HG03095 (cell line): ENCODE measurements around the gene STARD13.
"Not testable (repeated sequence)": the region's sequence is repeated elsewhere in the genome, so short reads cannot be mapped to it uniquely, and the experiment has no call there.

Experiments
- ATAC-seq: cut with Tn5 transposase; IDR thresholded peaks from one replicate; pipeline ENCODE4 v1.9.1; 2021; ENCODE audit warnings: moderate library complexity; ENCODE audit not compliant: unreplicated experiment

The STARD13 gene

GRCh38 chr13:33181264-33181663 is 104.3 kb downstream of the STARD13 start:
- no peak for ATAC-seq

DNA sequence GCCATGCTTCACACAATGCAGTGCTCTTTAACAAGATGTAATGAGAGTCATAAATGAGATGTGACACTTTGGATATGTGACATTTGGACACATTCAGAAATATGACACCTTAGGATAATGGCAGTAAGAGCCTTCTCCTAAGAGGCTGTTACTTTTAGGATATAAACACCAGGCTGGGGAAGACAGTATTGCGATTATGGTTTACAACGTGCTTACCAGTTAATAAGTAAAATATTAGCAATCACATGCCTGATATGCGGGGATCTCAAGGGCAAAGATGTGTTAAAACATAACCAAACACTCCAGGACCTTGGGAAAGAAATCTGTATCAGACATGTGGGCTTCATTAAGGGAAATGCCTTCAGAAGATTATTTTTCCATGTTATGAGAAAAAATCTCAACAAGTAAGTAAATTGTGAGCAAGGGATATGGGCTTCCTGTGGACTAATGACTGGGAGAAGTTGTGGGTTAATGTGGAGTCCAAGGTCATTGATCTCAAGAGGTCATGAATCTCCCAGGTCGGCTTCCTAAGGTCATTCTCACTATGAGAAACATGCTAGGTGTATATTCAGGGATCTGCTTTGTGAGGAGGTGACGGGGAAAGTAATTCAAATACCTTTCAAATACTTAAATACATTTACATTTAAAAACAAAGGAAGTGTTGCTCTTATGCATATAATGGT is 105.3 kb downstream of the STARD13 start:
- no peak for ATAC-seq

DNA sequence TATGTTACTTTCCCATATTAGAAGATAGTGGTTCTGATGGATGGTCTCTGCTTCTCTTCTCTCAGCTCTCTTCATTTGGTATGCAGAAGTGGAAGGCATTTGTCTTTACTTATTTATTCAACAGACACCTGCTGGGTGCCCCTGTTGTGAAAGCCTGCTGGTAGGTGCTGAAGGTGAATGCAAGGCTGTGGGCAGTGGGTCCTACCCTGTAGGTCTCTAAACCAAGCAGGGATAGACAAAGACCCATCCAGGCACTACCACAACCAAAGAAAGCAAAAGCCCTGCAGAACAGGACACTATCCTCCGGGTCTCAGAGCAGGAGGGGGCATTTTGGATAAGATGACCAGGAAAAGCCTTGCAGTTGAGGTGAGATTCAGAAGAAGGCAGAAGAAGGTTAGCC is 106.1 kb downstream of the STARD13 start:
- no peak for ATAC-seq

GRCh38 chr13:33178209-33178840 is 107.2 kb downstream of the STARD13 start:
- no peak for ATAC-seq

DNA sequence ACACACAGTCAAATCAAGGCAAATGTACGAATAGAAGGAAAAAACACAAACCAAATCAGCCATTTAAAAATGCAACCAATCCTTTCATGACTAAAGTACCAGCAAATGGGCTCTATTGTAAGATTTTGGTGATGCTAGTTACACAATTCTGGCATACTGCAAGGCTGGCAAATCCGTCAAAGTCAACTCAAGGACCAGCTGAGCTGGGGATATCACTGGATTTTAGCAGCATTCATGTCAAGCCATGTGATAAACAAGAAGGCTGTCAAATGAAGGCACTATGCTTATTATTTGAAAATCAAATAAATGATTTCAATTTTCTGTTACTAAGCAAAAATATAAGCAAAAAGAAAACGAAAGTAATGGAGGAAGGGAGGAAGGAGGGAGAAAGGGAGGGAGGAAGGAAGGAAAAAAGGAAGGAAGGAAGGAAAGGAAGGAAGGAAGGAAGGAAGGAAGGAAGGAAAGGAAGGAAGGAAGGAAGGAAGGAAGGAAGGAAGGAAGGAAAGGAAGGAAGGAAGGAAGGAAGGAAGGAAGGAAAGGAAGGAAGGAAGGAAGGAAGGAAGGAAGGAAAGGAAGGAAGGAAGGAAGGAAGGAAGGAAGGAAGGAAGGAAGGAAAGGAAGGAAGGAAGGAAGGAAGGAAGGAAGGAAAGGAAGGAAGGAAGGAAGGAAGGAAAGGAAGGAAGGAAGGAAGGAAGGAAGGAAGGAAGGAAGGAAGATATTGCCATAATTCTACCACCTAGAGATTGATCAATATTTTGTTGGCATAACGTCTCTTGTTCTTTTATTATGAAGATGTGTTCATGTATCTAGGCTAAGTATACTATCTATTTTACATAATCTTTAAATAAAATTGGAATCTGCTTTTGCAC is 108.0 kb downstream of the STARD13 start:
- not testable (repeated sequence) for ATAC-seq

DNA sequence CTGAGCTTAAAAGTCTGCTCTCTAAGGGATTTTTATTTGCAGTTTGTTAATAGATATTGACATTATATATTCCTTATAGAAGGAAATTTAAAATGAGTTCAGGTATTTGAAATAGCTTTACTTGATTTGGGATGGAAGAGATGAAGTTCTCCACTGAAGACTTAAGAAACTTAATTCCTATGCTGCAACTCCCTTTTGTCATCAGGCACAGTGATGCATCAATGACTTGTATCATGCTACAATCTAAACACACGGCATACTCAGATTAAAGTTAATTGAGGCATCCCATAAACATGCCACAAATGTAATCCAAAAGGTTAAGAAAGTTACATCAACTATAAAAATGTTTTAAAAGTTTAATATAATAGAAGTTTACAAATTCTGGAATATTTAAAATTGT is 109.0 kb downstream of the STARD13 start:
- no peak for ATAC-seq

- no peak for ATAC-seq
Observed at GRCh38 chr13:33175991-33176390, 109.6 kb downstream of the STARD13 start.

DNA sequence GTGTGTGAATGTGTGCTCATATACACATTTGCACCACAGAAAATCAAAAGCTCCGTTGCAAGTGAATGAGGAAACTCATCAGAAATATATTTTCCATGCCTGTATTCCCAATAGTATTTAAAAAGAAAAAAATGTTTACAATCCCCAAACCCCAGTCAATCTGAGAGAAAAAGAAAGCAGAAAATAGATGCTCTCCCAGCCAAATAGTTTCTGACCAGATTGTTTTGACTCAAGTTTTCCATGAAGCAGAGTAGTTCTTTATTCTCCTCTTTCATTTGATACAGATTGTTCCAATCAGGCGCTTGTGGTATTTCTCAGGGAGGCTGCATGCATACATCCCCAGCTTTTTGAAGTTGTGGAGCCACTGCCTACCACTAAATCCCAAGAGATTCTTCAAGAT is 110.6 kb downstream of the STARD13 start:
- no peak for ATAC-seq

DNA sequence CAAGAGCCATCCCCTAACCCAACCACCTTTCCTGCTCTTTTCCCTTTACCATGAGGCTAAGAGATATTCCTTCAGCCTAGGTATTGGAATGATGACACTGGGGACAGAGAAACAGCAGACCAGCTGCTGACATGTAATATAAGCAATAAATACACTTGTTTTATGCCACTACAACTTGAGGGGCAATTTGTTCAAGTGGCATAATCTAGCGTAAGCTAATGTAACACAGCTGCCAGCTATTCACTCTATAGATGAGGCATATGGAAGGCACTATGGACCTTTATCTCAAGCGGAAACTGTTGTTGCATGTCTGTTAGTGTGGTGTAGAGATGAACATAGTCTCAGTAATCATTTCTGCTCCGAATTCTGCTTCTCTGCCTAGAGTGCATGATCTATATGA is 111.1 kb downstream of the STARD13 start:
- ATAC-seq, result no peak

DNA sequence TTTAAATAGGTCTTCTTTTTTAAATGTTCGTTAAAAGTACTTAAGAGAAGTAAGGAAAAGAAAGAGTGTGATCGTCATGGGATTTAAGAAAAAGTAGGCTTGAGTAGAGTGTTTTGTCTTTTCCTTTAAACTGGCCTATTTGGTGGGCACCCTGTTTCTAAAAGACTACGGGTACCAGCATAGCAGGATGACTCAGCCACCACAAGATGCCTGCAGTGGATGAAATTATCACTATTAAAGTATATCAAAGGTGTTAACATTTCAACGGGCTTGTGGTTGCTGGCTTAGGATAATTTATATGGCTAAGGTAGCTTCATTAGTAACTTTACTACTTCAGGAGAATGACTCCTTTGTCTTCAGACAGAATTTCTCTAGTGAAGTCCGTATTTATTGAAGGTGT is 112.6 kb downstream of the STARD13 start:
- no peak for ATAC-seq

DNA sequence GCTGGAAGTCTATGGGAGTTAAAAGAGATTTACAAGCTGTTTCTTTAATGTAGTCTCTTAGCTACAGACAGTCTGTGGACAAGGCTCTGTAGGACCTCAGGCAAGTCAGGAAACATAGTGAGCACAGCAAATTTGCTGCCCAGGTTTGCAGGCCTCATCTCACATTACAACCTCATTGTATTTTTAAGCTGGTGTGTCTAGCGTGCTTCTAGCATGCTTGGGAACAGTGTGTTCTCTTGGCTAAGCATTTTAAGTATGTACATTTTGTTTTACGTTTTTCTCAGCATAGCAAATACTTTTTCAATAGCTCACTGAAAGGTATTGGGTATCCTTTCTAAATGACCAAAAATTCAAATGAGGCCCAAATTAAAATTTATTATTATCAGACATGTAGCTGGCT is 113.2 kb downstream of the STARD13 start:
- no peak for ATAC-seq

DNA sequence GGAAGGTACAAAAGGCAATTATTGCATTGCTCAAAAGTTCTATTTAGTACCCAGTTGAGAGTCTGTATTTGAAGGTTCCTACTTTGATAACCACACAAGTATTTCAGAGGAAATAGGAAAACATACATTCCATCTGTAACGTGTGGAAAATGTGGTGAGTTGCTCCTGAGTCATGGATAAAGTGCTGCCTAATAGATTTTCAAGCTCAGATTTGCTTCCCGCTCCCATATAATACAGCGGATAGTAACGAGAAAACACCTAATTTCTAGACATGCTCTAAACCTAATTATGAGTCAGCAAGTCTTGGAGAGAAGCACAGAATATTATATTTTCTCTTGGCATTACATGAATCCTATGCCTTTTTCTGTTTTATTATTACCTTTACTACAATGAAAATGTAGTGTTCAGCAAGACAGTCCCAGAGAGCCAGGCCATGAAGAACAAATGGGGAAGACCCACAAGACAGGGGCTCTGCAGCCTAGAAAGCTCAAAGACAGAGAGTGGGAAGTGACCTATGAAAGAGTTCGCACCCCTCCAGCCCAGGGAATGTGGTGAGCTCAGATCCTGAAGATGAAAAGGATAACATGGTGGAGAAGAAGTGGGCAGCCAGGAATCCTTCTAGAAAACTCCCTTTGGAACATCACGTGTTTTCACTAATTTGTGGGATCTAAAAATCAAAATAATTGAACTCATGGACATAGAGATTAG is 116.1 kb downstream of the STARD13 start:
- ATAC-seq, result no peak

- no peak for ATAC-seq
Observed at GRCh38 chr13:33168321-33168960, 117.1 kb downstream of the STARD13 start.

GRCh38 chr13:33167491-33167890 is 118.1 kb downstream of the STARD13 start:
- ATAC-seq, result no peak

DNA sequence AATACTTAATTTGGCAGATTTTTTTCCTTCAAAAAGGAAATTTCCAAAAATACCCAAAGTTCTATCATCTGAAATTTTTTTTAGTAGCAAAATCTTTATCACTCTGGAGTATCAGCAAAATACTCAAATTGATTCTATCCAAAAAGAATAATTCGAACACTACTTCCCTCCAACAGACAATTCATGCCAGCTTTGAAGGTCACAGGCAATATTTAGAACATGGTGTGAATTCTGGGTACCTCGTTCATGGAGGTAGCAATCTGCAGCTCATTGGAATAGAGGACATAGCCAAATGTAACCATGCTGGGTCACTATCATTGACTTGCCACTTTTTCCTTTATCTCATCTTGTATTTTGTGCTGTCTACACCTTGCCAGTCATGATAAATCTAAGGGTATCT is 119.8 kb downstream of the STARD13 start:
- no peak for ATAC-seq

- ATAC-seq, result no peak
Observed at GRCh38 chr13:33164331-33164730, 121.2 kb downstream of the STARD13 start.

DNA sequence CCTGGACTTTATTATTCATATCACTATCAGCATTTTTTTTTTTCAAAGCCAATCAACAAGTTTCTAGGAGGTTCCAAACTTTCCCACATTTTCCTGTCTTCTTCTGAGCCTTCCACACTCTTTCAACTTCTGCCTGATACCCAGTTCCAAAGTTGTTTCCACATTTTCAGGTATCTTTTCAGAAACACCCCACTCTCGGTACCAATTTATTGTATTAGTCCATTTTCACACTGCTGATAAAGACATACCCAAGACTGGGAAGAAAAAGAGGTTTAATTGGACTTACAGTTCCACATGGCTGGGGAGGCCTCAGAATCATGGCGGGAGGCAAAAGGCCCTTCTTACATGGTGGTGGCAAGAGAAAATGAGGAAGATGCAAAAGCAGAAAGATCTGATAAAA is 122.8 kb downstream of the STARD13 start:
- not testable (repeated sequence) for ATAC-seq

- no peak for ATAC-seq
Observed at GRCh38 chr13:33158816-33159215, 126.7 kb downstream of the STARD13 start.

- ATAC-seq, result no peak
Observed at GRCh38 chr13:33158271-33158670, 127.3 kb downstream of the STARD13 start.

DNA sequence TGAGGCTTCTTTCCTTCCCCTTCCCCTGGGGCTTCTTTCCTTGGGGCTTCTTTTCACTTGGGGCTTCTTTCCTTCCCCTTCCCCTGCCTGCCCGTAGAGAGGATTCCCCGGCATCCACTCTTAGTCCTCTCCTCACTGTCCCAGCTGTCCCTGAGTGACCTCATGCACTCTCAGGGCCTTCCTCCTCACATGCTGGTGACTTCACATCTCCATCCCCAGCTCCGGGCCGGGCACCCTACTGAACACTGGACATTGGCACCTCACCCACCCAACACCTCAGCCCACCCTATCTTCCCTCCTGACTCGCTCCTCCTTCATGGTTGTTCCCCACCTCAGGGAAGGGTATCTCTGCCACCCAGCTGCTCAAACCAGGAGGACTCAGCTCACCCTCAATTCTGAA is 130.6 kb downstream of the STARD13 start:
- no peak for ATAC-seq
